Germinal center (tissue), 1 donor: ENCODE results near the gene POLR2C.

Experiments used
- DNase-seq: peaks from one replicate; pipeline ENCODE4 v3.0.0; 2012; ENCODE audit warnings: mixed read lengths, low spot score

Gene POLR2C

GRCh38 chr16:57504001-57504400, 41.5 kb downstream of the POLR2C start:
- DNase-seq, result no peak

- no peak for DNase-seq
These were observed 42.0 kb downstream of the POLR2C start for GRCh38 chr16:57504491-57504890.

GRCh38 chr16:57505169-57505568, 42.7 kb downstream of the POLR2C start:
- DNase-seq, result no peak

- no peak for DNase-seq
These were observed 44.9 kb downstream of the POLR2C start for GRCh38 chr16:57507136-57508034.

GRCh38 chr16:57508035-57508425, 45.6 kb downstream of the POLR2C start:
- no peak for DNase-seq

GRCh38 chr16:57509231-57509923, 46.9 kb downstream of the POLR2C start:
- no peak for DNase-seq

GRCh38 chr16:57510016-57510871, 47.8 kb downstream of the POLR2C start:
- no peak for DNase-seq

- DNase-seq, result no peak
These were observed 50.0 kb downstream of the POLR2C start for GRCh38 chr16:57512296-57513001.

- DNase-seq, result no peak
These were observed 51.1 kb downstream of the POLR2C start for GRCh38 chr16:57513371-57514102.

GRCh38 chr16:57514371-57514770, 51.9 kb downstream of the POLR2C start:
- no peak for DNase-seq

- DNase-seq, result no peak
These were observed 52.5 kb downstream of the POLR2C start for GRCh38 chr16:57514791-57515600.

- DNase-seq, result no peak
These were observed 53.8 kb downstream of the POLR2C start for GRCh38 chr16:57516176-57516725.

- DNase-seq, result no peak
These were observed 54.3 kb downstream of the POLR2C start for GRCh38 chr16:57516773-57517172.

GRCh38 chr16:57517397-57518367, 55.2 kb downstream of the POLR2C start:
- no peak for DNase-seq

GRCh38 chr16:57518520-57518919, 56.0 kb downstream of the POLR2C start:
- no peak for DNase-seq

GRCh38 chr16:57518922-57519321, 56.4 kb downstream of the POLR2C start:
- DNase-seq, result no peak

GRCh38 chr16:57519796-57520360, 57.4 kb downstream of the POLR2C start:
- peak; percentile 85 for DNase-seq
